Midbrain (tissue), 1 donor: ENCODE data around the gene HOXD9.

ENCODE experiments used
- DNase-seq: peaks from one replicate; lab custom pipeline; 2025; lab: John Stamatoyannopoulos, UW

HOXD9 gene

GRCh38 chr2:176122683-176123410, at the start of gene HOXD9:
HOXD9 (plus strand) TSS chr2:176122719; CDS start chr2:176122769, 50 bp downstream.
- no peak for DNase-seq

- no peak for DNase-seq
Observed at GRCh38 chr2:176072951-176073904, 49.3 kb upstream of the HOXD9 start.

DNA sequence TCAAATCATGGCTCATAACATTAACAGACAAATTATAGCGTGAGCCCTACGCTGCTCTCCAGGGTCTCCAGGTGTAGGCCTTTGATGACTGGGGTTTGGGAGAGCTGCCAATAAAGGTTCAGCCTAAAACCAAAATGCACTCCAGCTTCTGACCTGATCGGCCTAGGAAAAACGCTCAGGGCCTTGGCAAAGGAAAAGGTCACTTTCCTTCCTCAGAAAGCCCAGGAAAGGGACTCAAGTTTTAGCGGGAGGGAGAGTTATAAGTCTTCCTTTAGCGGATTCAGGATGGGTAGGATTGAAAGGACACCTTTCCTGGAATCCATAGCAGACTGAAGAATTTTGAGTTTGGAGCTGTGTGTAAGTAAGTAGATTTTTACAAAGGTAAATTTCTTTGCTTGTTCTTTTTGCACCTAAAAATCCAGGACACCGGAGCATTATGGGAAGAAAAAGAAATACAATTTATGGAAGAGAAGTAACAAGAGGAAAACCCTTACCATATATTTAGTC, 47.5 kb upstream of the HOXD9 start:
- no peak for DNase-seq

DNA sequence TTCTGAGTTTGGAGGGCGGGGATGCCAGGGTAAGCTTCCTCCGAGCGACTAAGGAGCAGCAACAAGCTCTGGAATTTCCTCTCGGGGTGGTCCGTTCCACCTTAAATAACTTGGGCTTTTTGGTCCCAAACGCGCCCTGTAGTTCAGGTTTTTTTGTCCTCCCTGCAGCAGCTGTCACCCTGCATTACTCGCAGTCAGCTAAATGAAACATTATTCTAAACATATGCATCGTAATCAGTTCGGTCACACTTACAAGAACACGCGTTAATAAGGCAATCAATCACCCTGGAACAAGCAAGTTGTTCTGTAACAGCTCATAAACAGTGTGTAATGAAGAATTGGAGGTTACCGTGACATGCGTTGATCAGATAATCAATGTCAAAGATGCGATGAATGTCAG, 47.0 kb upstream of the HOXD9 start:
- no peak for DNase-seq

DNA sequence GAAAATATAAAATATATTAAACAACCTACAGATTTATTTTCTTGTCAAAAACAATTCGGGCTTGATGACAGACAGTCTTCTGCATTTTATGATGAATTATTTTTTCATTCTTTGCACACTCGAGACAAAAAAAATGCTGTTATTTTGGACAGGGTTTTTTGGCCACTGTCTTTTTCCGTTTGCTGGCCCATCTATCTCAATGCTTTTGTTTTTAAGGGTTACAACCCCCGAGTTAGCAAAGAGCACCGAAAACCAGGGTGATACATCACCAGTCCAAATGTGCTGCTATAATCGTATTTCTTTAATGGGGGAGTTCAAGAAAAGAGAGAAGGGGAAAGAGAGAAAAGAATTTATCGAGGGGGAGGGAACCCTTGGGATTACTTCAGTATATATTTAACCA, 46.5 kb upstream of the HOXD9 start:
- DNase-seq, result no peak

DNA sequence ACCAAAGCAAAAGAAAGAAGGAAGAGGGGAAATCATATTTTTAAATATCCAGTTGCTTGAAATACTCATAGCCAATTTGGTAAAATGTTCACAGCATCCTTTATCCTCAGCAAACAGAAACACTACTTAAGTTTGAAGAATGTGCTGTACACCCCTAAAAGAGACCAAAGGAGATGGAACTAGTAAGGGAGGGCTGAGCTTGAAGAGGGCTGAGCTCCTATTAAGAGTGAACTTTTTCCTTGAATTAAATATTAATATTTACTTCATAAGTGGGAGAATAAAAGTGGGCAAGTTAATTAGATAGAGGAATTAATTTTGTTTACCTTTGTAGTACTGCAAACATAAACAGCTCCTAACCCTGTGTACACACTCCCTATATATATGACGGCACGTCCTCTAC, 45.7 kb upstream of the HOXD9 start:
- DNase-seq, result no peak

DNA sequence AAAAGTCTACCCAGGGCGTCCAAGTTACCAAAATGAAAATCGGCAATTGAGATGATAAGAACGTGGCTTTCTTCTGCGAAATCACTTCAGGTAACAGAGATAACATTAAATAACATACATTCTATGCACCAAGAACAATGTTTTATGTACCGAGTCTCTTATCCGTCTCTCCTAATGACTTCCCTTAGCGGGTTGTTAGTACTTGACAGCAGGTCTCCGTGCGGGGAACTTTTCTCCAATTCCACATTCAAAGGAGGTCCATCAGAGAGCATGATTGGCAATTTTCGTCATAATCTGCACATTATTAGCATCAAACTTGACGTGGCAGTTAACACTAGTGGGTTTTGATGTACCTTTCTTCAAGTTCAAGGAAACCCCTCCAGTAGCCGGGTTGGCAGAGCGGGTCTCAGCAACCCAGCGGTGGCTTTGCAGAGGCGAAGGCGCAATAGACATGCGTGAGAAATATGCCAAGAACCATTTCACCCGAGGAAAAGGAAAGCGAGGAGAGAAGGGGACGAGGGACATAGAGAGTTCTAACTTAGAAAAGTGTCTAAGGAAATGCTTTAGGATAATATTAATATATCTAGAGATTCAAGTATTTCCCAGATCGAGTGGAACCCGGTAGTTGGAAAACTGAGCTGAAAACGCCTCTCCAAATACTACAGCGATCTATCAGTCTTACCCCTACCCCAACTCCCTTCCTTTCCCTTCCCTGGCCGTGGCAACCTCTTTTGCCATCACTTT, 43.8 kb upstream of the HOXD9 start:
- no peak for DNase-seq

GRCh38 chr2:176079285-176079830, 43.2 kb upstream of the HOXD9 start:
- DNase-seq, result no peak

DNA sequence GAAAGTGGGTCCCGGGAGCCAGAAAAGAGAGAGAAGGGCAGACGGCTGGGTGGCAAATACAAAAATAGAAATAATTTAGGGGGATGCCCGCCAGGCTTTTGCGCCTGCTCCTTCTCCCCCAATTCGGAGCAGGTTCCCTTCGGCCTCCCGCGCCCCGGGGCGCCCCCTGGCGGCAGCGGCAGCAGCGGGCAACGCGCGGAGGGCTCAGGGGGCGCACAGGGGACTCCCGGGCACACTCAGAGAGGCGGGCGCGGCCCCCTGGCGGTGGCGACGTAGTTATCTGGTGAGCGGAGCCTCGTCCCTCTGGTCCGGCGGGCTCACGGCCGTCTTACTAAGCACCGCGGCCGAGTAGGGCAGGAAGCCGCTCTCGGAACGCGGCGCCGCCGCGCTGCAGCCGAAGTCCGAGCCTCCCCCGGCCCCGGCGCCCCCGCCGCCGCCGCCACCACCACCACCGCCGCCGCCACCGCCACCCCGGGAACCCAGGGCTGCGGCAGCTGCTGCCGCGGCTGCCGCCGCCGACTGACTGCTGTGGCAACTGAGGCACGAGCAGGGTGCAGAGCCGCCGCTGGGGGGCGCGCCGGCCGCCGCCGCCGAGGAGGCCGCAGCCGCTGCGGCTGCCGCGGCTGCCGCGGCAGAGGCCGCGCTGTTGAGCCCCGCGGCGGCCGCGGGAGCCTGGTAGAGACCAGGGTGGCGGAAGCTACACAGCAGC, 42.5 kb upstream of the HOXD9 start:
- no peak for DNase-seq

- DNase-seq, result no peak
Observed at GRCh38 chr2:176080540-176081375, 41.8 kb upstream of the HOXD9 start.

GRCh38 chr2:176081376-176081836, 41.1 kb upstream of the HOXD9 start:
- DNase-seq, result no peak

DNA sequence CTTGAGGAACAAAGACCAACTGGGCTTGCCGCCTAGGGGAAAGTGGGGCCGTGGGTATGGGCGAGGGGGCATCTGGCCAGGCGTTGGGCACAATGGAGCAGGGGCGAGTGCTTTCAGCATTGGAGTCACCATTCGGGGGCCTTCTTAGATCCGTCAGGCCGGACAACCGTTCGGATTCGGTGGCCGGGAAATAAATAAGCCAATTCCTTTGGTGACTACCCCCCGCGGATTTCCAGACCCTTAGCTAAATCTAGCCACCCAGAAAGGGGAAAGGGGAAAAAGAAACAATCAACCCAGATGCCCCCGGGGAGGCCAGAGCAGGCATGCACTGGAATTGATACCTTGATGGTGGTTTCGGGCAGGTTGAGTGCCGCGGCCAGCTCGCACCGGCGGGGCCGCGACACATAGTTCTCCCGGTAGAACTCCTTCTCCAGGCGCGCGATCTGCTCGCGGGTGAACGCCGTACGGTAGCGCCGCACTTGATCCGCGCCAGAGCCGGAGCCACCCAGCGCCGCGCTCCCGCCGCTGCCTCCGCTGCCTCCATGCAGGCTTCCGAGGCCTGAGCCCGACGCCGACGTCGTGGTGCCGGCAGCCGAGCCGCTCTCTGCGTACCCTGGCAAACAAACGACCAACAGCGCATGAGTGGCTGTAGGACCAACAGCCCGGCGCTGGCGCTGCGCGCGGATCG, 40.5 kb upstream of the HOXD9 start:
- DNase-seq, result no peak

- DNase-seq, result no peak
Observed at GRCh38 chr2:176082525-176082823, 40.0 kb upstream of the HOXD9 start.

GRCh38 chr2:176082824-176083751, 39.4 kb upstream of the HOXD9 start:
- no peak for DNase-seq

DNA sequence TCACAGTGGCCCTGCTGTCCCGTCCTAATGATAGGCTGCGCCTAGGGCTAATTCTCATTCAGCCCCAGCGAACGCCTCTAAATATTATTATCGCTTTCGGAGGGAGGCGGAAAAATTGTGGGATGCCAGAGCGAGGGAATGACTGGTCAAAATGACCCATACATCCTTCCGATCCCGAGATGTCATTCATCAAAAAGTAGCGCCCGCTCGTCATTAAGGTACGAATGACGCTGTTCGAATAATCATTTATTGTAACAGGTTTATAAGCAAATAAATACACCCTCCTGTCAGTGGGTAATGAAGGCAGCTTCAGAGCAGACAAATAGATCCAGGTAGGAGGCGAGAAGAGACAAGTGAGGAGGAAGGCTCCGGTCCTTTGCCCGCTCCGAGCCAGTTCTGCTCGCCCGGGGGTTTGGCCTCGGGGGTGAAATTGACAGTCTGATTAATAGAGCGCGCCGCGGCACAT, 38.7 kb upstream of the HOXD9 start, which contains the start of gene EVX2:
EVX2 (minus strand) TSS at position 167 of the 466 bp plus-strand sequence. CDS start 186 bp downstream, outside the sequence.
- no peak for DNase-seq

DNA sequence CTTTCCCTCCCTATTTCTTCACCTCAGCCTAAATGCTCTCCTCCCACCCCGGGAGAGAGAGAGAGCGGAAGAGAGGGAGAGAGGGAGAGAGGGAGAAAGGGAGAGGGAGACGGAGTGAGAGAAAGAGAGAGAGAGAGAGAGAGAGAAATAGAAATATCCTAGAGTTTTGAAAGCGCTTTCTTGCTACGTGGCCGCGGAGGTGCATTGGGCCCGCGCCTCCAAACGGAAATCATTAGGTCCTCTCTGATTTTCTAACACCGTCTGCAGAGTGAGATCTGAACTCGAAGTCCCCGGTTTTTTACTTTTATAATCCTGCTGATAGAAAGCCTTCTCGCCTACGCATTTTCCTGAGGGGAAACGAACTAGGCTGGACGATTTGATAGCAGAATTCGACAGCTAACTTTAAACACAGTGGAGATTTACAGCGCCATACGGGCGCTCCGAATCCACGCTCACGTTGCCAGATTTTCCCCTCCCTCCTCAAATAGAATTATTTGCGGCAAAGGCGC, 37.9 kb upstream of the HOXD9 start:
- DNase-seq, result no peak

- DNase-seq, result no peak
Observed at GRCh38 chr2:176085120-176085788, 37.3 kb upstream of the HOXD9 start.
